ENCODE data around the gene PAGE2. TPM values are rescaled to one million over a fixed set of nuclear protein-coding genes. Genes with fewer than 3 reads are reported as not detected.
"Not testable (repeated sequence)": the region's sequence is repeated elsewhere in the genome, so short reads cannot be mapped to it uniquely, and the experiment has no call there.

PAGE2 gene
- total RNA-seq, 2 experiments from 2014 or later: not detected

- ChIA-PET POLR2A (no interaction called here), CTCF (no interaction called here)
- Mint-ChIP-seq H3K27me3 (no peaks in the 10 kb centered on the region), H3K9me3 (no peaks in the 10 kb centered on the region), H3K4me3 (no peak overlapping the region), H3K4me1 (peaks cover 2% of the 10 kb centered on the region), H3K27ac (no peak overlapping the region), H3K36me3 (ENCODE audit: low read depth) (no peaks in the 10 kb centered on the region)
- DNase-seq: no peak
These were observed 19.1 kb downstream of the PAGE2 start for GRCh38 chrX:55107911-55108310.

GRCh38 chrX:55109306-55109705 lies 20.5 kb downstream of the PAGE2 start:
- Mint-ChIP-seq H3K4me1 (no peaks in the 10 kb centered on the region), H3K27me3 (no peaks in the 10 kb centered on the region), H3K27ac (no peak overlapping the region), H3K9me3 (no peaks in the 10 kb centered on the region), H3K36me3 (ENCODE audit: low read depth) (no peaks in the 10 kb centered on the region), H3K4me3 (no peak overlapping the region)
- ChIA-PET POLR2A (no interaction called here), CTCF (no interaction called here)
- DNase-seq: no peak

- no peak overlapping the region for H3K4me3 Mint-ChIP-seq
- no peaks in the 10 kb centered on the region for H3K4me1 Mint-ChIP-seq
- POLR2A ChIA-PET: no interaction called here
- no peaks in the 10 kb centered on the region for H3K9me3 Mint-ChIP-seq
- H3K36me3 Mint-ChIP-seq (ENCODE audit: low read depth): no peaks in the 10 kb centered on the region
- DNase-seq: no peak
- H3K27ac Mint-ChIP-seq: no peak overlapping the region
- CTCF ChIA-PET: no interaction called here
- no peaks in the 10 kb centered on the region for H3K27me3 Mint-ChIP-seq
These were observed 22.9 kb downstream of the PAGE2 start for GRCh38 chrX:55111578-55112254.

GRCh38 chrX:55116589-55116988 lies 27.8 kb downstream of the PAGE2 start:
- H3K4me3 Mint-ChIP-seq; CTCF ChIA-PET; H3K27ac Mint-ChIP-seq; H3K36me3 Mint-ChIP-seq (ENCODE audit: low read depth); H3K27me3 Mint-ChIP-seq; DNase-seq; POLR2A ChIA-PET; H3K9me3 Mint-ChIP-seq: not testable (repeated sequence)
- peaks cover 30% of the 10 kb centered on the region for H3K4me1 Mint-ChIP-seq

GRCh38 chrX:55118574-55118973 lies 29.8 kb downstream of the PAGE2 start:
- CTCF ChIA-PET: no interaction called here
- H3K27ac Mint-ChIP-seq: no peak overlapping the region
- H3K4me3 Mint-ChIP-seq: no peak overlapping the region
- no peaks in the 10 kb centered on the region for H3K36me3 Mint-ChIP-seq (ENCODE audit: low read depth)
- peaks cover 30% of the 10 kb centered on the region for H3K4me1 Mint-ChIP-seq
- no peaks in the 10 kb centered on the region for H3K9me3 Mint-ChIP-seq
- peak; percentile 23 for DNase-seq
- no peaks in the 10 kb centered on the region for H3K27me3 Mint-ChIP-seq
- POLR2A ChIA-PET: no interaction called here

GRCh38 chrX:55119271-55119670 lies 30.5 kb downstream of the PAGE2 start:
- H3K9me3 Mint-ChIP-seq: no peaks in the 10 kb centered on the region
- ChIA-PET CTCF (no interaction called here), POLR2A (no interaction called here)
- H3K36me3 Mint-ChIP-seq (ENCODE audit: low read depth): no peaks in the 10 kb centered on the region
- H3K27me3 Mint-ChIP-seq: no peaks in the 10 kb centered on the region
- H3K4me3 Mint-ChIP-seq: no peak overlapping the region
- H3K4me1 Mint-ChIP-seq: peaks cover 30% of the 10 kb centered on the region
- no peak overlapping the region for H3K27ac Mint-ChIP-seq
- no peak for DNase-seq

- Mint-ChIP-seq H3K27me3 (no peaks in the 10 kb centered on the region), H3K27ac (no peak overlapping the region), H3K4me1 (peaks cover 30% of the 10 kb centered on the region), H3K9me3 (no peaks in the 10 kb centered on the region), H3K36me3 (ENCODE audit: low read depth) (no peaks in the 10 kb centered on the region), H3K4me3 (no peak overlapping the region)
- POLR2A ChIA-PET: no interaction called here
- DNase-seq: no peak
- CTCF ChIA-PET: interaction anchor here (1.4 kb wide), 1 partner anchor 1075 kb away, joined by 3 read pairs; the partner anchor contains the start of gene PHF8
These were observed 30.9 kb downstream of the PAGE2 start for GRCh38 chrX:55119712-55120111.

- Mint-ChIP-seq H3K27ac (no peak overlapping the region), H3K4me3 (no peak overlapping the region), H3K27me3 (no peaks in the 10 kb centered on the region), H3K9me3 (no peaks in the 10 kb centered on the region), H3K4me1 (peaks cover 30% of the 10 kb centered on the region), H3K36me3 (ENCODE audit: low read depth) (no peaks in the 10 kb centered on the region)
- ChIA-PET CTCF (interaction anchor here (1.4 kb wide), 1 partner anchor 1076 kb away, joined by 3 read pairs; the partner anchor contains the start of gene PHF8), POLR2A (no interaction called here)
- DNase-seq: no peak
These were observed 32.0 kb downstream of the PAGE2 start for GRCh38 chrX:55120761-55121358.

- Mint-ChIP-seq H3K36me3 (ENCODE audit: low read depth) (no peaks in the 10 kb centered on the region), H3K9me3 (no peaks in the 10 kb centered on the region), H3K27ac (no peak overlapping the region), H3K4me1 (peaks cover 21% of the 10 kb centered on the region), H3K4me3 (no peak overlapping the region), H3K27me3 (no peaks in the 10 kb centered on the region)
- DNase-seq: no peak
- ChIA-PET POLR2A (no interaction called here), CTCF (no interaction called here)
These were observed 35.1 kb downstream of the PAGE2 start for GRCh38 chrX:55123900-55124299.

GRCh38 chrX:55127692-55128091 lies 38.9 kb downstream of the PAGE2 start:
- H3K4me3 Mint-ChIP-seq: no peak overlapping the region
- H3K9me3 Mint-ChIP-seq: no peaks in the 10 kb centered on the region
- no peaks in the 10 kb centered on the region for H3K27me3 Mint-ChIP-seq
- H3K27ac Mint-ChIP-seq: no peak overlapping the region
- no peaks in the 10 kb centered on the region for H3K36me3 Mint-ChIP-seq (ENCODE audit: low read depth)
- H3K4me1 Mint-ChIP-seq: no peaks in the 10 kb centered on the region
- CTCF ChIA-PET: no interaction called here
- POLR2A ChIA-PET: no interaction called here
- DNase-seq: no peak

- Mint-ChIP-seq H3K27me3 (no peaks in the 10 kb centered on the region), H3K9me3 (no peaks in the 10 kb centered on the region), H3K27ac (no peak overlapping the region), H3K4me1 (no peaks in the 10 kb centered on the region), H3K36me3 (ENCODE audit: low read depth) (no peaks in the 10 kb centered on the region), H3K4me3 (no peak overlapping the region)
- no peak for DNase-seq
- POLR2A ChIA-PET: no interaction called here
- CTCF ChIA-PET: no interaction called here
These were observed 40.5 kb downstream of the PAGE2 start for GRCh38 chrX:55129361-55129760.

- ChIA-PET POLR2A (no interaction called here), CTCF (interaction anchor here (1.1 kb wide), 1 partner anchor 28 kb away, joined by 3 read pairs; no protein-coding TSS in a partner anchor)
- Mint-ChIP-seq H3K9me3 (no peaks in the 10 kb centered on the region), H3K27ac (no peak overlapping the region), H3K27me3 (no peaks in the 10 kb centered on the region), H3K36me3 (ENCODE audit: low read depth) (no peaks in the 10 kb centered on the region), H3K4me3 (no peak overlapping the region), H3K4me1 (no peaks in the 10 kb centered on the region)
- no peak for DNase-seq
These were observed 41.7 kb downstream of the PAGE2 start for GRCh38 chrX:55130481-55130880.

GRCh38 chrX:55132416-55132815 lies 43.6 kb downstream of the PAGE2 start:
- POLR2A ChIA-PET: no interaction called here
- no peaks in the 10 kb centered on the region for H3K36me3 Mint-ChIP-seq (ENCODE audit: low read depth)
- H3K27ac Mint-ChIP-seq: no peak overlapping the region
- H3K9me3 Mint-ChIP-seq: no peaks in the 10 kb centered on the region
- CTCF ChIA-PET: no interaction called here
- no peaks in the 10 kb centered on the region for H3K27me3 Mint-ChIP-seq
- no peak overlapping the region for H3K4me3 Mint-ChIP-seq
- DNase-seq: no peak
- H3K4me1 Mint-ChIP-seq: no peaks in the 10 kb centered on the region

GRCh38 chrX:55135171-55135570 lies 46.4 kb downstream of the PAGE2 start:
- Mint-ChIP-seq H3K27me3 (no peaks in the 10 kb centered on the region), H3K4me3 (no peak overlapping the region), H3K36me3 (ENCODE audit: low read depth) (no peaks in the 10 kb centered on the region), H3K9me3 (no peaks in the 10 kb centered on the region), H3K27ac (no peak overlapping the region), H3K4me1 (no peaks in the 10 kb centered on the region)
- ChIA-PET POLR2A (no interaction called here), CTCF (interaction anchor here (0.6 kb wide), 1 partner anchor 1837 kb away, joined by 5 read pairs; no protein-coding TSS in a partner anchor)
- peak; percentile 20 for DNase-seq

Data from activated CD4-positive, alpha-beta T cell treated with anti-CD3 and anti-CD28 coated beads, Interleukin-2, amount 10 ng/mL, durations not matched to agents 7 days and 5 days (primary cell).